HG03571 (cell line): ENCODE data around the gene KIAA0319L.

Experiments used
- ATAC-seq: cut with Tn5 transposase; IDR thresholded peaks from one replicate; pipeline ENCODE4 v1.9.1; 2021; ENCODE audit not compliant: unreplicated experiment

Gene KIAA0319L

GRCh38 chr1:35539073-35539823, 18.0 kb downstream of the KIAA0319L start:
- peak; percentile 54 for ATAC-seq

GRCh38 chr1:35537806-35538205, 19.4 kb downstream of the KIAA0319L start:
- ATAC-seq, result no peak

DNA sequence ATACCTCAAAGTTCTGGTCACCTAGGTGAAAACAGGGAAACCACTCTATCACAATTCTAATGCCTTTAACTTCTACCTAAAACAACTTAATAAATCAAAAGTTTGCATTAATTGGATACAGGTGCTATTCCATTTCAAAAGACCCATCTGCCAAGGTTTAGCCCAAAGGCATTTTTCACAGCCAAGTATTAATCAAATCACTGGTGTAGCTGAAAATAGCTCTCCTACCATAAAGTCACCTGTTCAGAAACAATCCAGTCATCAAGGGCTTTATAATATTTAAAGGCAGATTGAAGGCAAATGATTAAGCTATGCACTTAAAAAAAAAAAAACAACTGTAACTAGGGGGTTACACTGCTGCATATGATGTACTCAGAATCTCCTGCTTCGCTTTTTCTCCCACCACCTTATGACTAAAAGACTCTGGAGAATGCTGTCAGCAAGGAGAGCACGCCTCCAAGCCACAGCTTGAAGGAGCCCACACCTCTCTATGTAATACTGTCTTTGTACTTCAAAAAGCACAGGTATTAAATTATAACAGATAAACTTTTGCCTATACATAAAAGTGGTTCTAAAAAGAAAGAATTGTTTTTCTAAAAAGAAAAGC, 20.5 kb downstream of the KIAA0319L start:
- no peak for ATAC-seq

GRCh38 chr1:35535243-35535642, 22.0 kb downstream of the KIAA0319L start:
- no peak for ATAC-seq

DNA sequence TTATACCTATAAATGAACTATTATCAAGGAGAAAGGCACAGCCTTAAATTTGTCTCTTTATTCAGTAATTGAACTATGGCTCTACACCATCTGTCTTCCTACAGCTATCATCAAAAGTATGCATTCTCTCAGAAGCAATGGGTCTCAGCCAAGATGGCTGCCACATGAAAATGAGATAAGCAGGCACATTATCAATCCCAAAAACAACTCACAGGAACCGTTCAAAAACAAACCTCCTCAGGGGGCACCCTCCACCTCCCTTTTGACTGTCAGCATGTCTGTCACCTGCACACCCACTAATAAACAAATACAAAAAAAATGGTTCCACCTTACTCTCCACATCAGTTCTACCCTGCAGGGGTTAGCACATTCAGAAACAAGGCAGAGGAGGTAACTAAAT, 23.6 kb downstream of the KIAA0319L start:
- ATAC-seq, result no peak

DNA sequence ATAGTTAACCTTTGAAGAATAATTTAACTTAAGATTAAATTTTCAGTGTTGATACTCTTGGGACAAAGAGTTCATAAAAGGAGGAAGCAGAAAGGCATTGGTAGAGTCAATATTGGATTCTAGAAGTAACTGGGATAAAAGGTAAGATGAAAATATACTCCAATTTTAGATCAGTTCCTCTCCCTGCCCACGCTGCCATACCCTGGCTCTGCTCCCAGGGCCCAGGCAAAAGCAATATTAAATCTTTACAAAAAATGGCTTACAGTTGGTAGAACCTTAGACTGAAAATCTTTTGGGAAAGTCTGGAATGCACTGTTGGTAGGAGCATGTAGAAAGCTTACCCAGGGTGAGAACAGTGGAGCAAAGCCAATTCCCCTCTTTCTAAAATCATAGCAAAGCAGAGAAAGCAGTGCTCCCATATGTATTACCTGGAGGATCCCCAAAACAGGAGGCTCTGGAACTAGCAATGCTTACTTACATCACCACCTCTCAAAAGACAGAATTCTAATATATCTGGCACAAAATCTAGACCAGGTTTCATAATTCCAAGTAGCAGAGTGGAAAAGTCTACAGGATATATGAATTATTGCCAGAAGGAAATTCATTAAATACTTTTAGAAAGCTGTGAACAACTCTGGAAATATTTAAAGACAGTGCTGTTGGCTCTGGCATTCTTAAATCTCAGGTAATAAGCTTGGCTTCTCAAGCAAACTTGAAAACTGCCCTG, 24.5 kb downstream of the KIAA0319L start:
- ATAC-seq, result no peak

DNA sequence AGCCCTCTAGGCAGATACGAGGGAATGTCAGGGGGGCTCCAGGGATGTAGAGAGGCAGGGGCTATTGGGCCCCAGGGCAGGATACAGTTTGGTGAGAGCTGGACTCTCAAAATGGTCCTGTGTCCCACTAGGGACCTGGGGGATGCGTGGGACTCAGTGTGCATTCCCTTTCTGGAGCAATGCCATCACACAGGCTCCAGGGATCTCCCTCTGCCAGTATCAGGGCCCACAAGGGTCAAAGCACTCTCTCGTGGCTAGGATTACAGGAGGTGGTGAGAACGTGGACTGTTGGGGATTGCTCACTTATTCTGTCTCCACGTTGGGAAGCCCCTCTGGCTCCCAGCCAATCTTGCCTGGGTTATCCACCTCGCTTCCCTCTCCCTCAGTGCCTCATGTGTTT, 25.8 kb downstream of the KIAA0319L start:
- no peak for ATAC-seq

GRCh38 chr1:35530946-35531345, 26.3 kb downstream of the KIAA0319L start:
- ATAC-seq, result no peak

- no peak for ATAC-seq
Observed at GRCh38 chr1:35530168-35530567, 27.0 kb downstream of the KIAA0319L start.

DNA sequence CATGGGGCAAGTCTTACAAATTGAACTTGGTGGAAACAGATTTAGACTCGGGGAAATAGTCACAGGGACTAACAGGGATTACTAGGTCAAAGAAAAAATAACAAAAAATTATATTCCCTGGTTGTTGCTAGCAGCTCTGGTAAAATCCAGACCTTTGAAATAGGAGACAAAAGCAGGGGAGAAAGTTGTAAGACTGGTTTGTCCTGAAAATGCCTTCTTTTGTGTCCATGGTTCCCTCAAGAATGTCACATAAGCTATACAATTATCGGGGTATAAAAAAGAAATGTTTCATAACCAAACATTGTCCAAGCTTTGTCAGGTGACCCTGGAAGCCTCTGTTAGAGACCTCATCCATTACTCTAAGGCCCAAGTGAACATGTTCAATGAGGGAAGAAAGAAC, 33.1 kb downstream of the KIAA0319L start:
- ATAC-seq, result no peak

- no peak for ATAC-seq
Observed at GRCh38 chr1:35519432-35519831, 37.8 kb downstream of the KIAA0319L start.

GRCh38 chr1:35518183-35518582, 39.0 kb downstream of the KIAA0319L start:
- ATAC-seq, result no peak

- ATAC-seq, result no peak
Observed at GRCh38 chr1:35511305-35511704, 45.9 kb downstream of the KIAA0319L start.

DNA sequence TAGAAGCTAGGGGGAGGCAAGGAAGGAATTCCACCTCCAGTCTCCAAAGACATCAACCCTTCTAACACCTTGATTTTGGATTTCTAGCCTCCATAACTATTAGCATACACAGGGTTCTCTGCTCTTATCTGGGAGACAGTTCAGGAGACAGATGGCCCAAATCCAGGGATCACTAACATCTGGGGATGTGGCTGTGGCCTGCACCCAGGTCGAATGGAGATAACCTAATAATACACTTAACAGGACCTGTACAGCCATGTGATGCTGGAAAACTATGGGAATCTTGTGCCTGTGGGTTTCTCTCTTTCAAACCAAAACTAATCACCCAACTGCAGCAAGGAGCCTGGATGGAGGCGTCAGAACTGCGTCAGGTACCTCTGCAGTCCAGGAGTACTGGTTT, 47.6 kb downstream of the KIAA0319L start:
- ATAC-seq, result no peak

DNA sequence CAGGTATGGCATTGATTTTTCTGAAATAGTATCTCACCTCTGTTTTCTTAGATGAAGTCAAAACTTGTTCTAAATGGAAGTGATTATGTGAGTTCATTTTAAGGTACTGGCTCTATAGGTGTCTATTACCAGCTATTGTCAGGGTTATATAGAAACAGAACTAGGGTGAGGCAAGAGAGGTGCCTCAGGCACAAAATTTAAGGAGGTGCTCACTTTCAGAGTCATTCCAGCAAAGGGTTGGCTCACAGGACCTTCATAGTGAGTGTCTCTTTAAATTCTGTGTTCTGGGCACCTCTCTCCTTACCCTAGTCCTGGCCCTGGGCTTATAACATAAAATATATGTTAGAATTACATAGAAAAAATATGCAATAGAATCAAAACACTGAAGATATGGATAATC, 49.3 kb downstream of the KIAA0319L start:
- no peak for ATAC-seq

- ATAC-seq, result no peak
Observed at GRCh38 chr1:35506960-35507912, 50.0 kb downstream of the KIAA0319L start.

- ATAC-seq, result no peak
Observed at GRCh38 chr1:35505911-35506798, 51.0 kb downstream of the KIAA0319L start.

DNA sequence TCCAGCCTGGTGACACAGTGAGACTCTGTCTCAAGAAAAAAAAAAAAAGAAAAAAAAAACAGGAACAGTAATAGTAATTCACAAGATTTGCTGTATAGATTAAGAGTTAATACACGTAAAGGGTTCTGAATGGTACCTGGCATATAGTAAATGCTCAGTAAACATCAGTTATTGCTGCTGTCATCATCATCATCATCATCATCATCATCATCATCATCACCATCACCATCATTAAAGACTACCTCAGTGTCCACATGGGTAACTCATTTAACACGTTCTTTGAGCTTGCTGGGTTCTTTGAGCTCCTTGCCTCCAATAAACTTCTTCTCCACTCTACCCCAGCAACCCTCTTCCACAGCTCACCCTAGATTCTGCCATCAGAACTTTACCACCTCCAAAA, 55.0 kb downstream of the KIAA0319L start:
- no peak for ATAC-seq

GRCh38 chr1:35500439-35500838, 56.8 kb downstream of the KIAA0319L start:
- ATAC-seq, result no peak

DNA sequence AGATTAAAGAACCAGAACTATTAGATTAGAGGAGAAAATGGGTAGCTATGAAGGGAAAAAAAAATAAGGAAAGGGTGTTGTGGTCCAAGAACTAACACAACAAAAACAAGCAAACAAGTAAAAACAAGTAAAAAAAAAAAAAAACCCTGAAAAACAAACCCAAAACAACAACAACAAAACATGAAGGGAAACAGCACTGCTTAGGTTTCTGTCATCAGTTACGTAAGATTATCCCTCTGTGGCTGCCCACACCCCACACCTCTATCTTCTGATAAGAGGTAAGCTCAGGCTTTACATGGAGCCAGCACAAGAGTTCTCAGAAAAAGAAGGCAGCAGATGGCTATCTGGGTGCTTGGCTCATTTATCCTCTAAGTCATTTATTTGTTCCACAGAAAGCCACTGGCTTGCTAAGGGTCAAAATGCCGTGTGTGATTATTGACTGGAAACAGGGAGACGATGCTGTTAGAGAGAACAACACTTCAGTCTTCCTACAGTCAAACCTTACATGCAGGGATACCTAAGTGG, 57.5 kb downstream of the KIAA0319L start:
- no peak for ATAC-seq
